ENCODE measurements around the gene SPECC1L. TPM values are rescaled to one million over a fixed set of nuclear protein-coding genes. Genes with fewer than 3 reads are reported as not detected.
"Not testable (repeated sequence)": the region's sequence is repeated elsewhere in the genome, so short reads cannot be mapped to it uniquely, and the experiment has no call there.

The SPECC1L gene
- total RNA-seq, 2 donors from 2014 or later, result 23.1 to 26.0 TPM

- H3K4me1 ChIP-seq; H3K27ac ChIP-seq; H3K9me3 ChIP-seq; H3K27me3 ChIP-seq; H3K36me3 ChIP-seq (replicated peaks in 1 of 2; ENCODE audit: insufficient read depth in 1 of 2, low read depth in 2 of 2); H3K4me3 ChIP-seq; intact Hi-C loops (cut with DNase I): not testable (repeated sequence)
- peak; percentile 72 to 87 (median 78) for DNase-seq
- peak in 5 of 7 experiments; percentile 14 to 73 (median 35) for TF ChIP-seq CTCF (IDR thresholded peaks at IDR 0.05)
- 14 to 30% methylated on average over 4 to 10 of the region's 10 CpGs for WGBS, 2 donors
- ATAC-seq, result peak; percentile 62
Measured at GRCh38 chr22:24259459-24259858, 11.2 kb upstream of the SPECC1L start.

- WGBS, 2 donors, result 72 to 81% methylated on average over 2 to 17 of the region's 18 CpGs
- H3K27me3 ChIP-seq; H3K36me3 ChIP-seq (replicated peaks in 1 of 2; ENCODE audit: insufficient read depth in 1 of 2, low read depth in 2 of 2); intact Hi-C loops (cut with DNase I); DNase-seq; H3K9me3 ChIP-seq; H3K4me1 ChIP-seq; ATAC-seq; H3K27ac ChIP-seq; H3K4me3 ChIP-seq: not testable (repeated sequence)
Measured at GRCh38 chr22:24262185-24262749, 8.4 kb upstream of the SPECC1L start.

- DNase-seq, H3K4me1 ChIP-seq: not testable (repeated sequence)
- WGBS, 2 donors, result 91 to 93% methylated on average over 8 to 19 of the region's 19 CpGs
Measured at GRCh38 chr22:24263479-24263878, 7.2 kb upstream of the SPECC1L start.

GRCh38 chr22:24264329-24264896 lies 6.2 kb upstream of the SPECC1L start:
- intact Hi-C loops (cut with DNase I); ATAC-seq: not testable (repeated sequence)

More at GRCh38 chr22:24263479-24263878, 7.2 kb upstream of the SPECC1L start:
- intact Hi-C loops (cut with DNase I); H3K9me3 ChIP-seq; H3K4me3 ChIP-seq; ATAC-seq; H3K36me3 ChIP-seq (replicated peaks in 1 of 2; ENCODE audit: insufficient read depth in 1 of 2, low read depth in 2 of 2); H3K27ac ChIP-seq; H3K27me3 ChIP-seq: not testable (repeated sequence)

GRCh38 chr22:24265734-24266133 lies 4.9 kb upstream of the SPECC1L start:
- ATAC-seq, result no peak

More at GRCh38 chr22:24264329-24264896, 6.2 kb upstream of the SPECC1L start:
- not testable (repeated sequence) for DNase-seq; H3K4me3 ChIP-seq; H3K27me3 ChIP-seq; H3K9me3 ChIP-seq; H3K27ac ChIP-seq; H3K36me3 ChIP-seq (replicated peaks in 1 of 2; ENCODE audit: insufficient read depth in 1 of 2, low read depth in 2 of 2); H3K4me1 ChIP-seq
- 49 to 94% methylated on average over 2 to 4 of the region's 9 CpGs for WGBS, 2 donors

GRCh38 chr22:24266495-24266894 lies 4.1 kb upstream of the SPECC1L start:
- DNase-seq; H3K9me3 ChIP-seq; H3K27ac ChIP-seq; H3K27me3 ChIP-seq; H3K4me1 ChIP-seq; intact Hi-C loops (cut with DNase I); H3K36me3 ChIP-seq (replicated peaks in 1 of 2; ENCODE audit: insufficient read depth in 1 of 2, low read depth in 2 of 2); ATAC-seq; H3K4me3 ChIP-seq: not testable (repeated sequence)
- WGBS, 2 donors, result 76 to 82% methylated on average over 6 of the region's 6 CpGs

More at GRCh38 chr22:24265734-24266133, 4.9 kb upstream of the SPECC1L start:
- DNase-seq, result no peak
- TF ChIP-seq POLR2A (IDR thresholded peaks at IDR 0.05) (no peak), CTCF (IDR thresholded peaks at IDR 0.05) (no peak)
- no peaks in the 10 kb centered on the region for H3K36me3 ChIP-seq (replicated peaks in 1 of 2; ENCODE audit: insufficient read depth in 1 of 2, low read depth in 2 of 2)
- no peaks in the 10 kb centered on the region for H3K4me1 ChIP-seq
- H3K27ac ChIP-seq, result no peak overlapping the region
- intact Hi-C loops (cut with DNase I), result no loop called here
- H3K9me3 ChIP-seq, result no peaks in the 10 kb centered on the region
- no peak overlapping the region for H3K4me3 ChIP-seq
- no peaks in the 10 kb centered on the region for H3K27me3 ChIP-seq

GRCh38 chr22:24271386-24271854 lies 789 bp downstream of the SPECC1L start:
- Histone ChIP-seq H3K4me3 (peak overlapping the region; percentile 47 to 69), H3K9me3 (no peaks in the 10 kb centered on the region), H3K4me1 (peaks cover 37% of the 10 kb centered on the region), H3K27me3 (no peaks in the 10 kb centered on the region), H3K27ac (peak overlapping the region; percentile 89 to 98 (median 94)), H3K36me3 (replicated peaks in 1 of 2; ENCODE audit: insufficient read depth in 1 of 2, low read depth in 2 of 2) (no peaks in the 10 kb centered on the region)
- WGBS, 2 donors, result 0% methylated on average over 10 to 25 of the region's 25 CpGs
- TF ChIP-seq CTCF (IDR thresholded peaks at IDR 0.05) (no peak), POLR2A (IDR thresholded peaks at IDR 0.05) (no peak)
- peak; percentile 10 for ATAC-seq
- peak in 2 of 4 donors; percentile 30 to 42 for DNase-seq
- intact Hi-C loops (cut with DNase I), result no loop called here

GRCh38 chr22:24273031-24273430 lies 2.4 kb downstream of the SPECC1L start:
- H3K27ac ChIP-seq; H3K36me3 ChIP-seq (replicated peaks in 1 of 2; ENCODE audit: insufficient read depth in 1 of 2, low read depth in 2 of 2); H3K4me3 ChIP-seq; H3K27me3 ChIP-seq; intact Hi-C loops (cut with DNase I); DNase-seq; ATAC-seq; H3K9me3 ChIP-seq: not testable (repeated sequence)
- WGBS, 2 donors, result 82 to 89% methylated on average over 2 of the region's 2 CpGs
- peaks cover 37% of the 10 kb centered on the region for H3K4me1 ChIP-seq

GRCh38 chr22:24273906-24274305 lies 3.3 kb downstream of the SPECC1L start:
- H3K27me3 ChIP-seq; H3K4me3 ChIP-seq; H3K9me3 ChIP-seq; H3K36me3 ChIP-seq (replicated peaks in 1 of 2; ENCODE audit: insufficient read depth in 1 of 2, low read depth in 2 of 2); DNase-seq; intact Hi-C loops (cut with DNase I); ATAC-seq: not testable (repeated sequence)
- whole genome bisulfite sequencing, 2 donors, result 73 to 79% methylated on average over 4 of the region's 4 CpGs
- Histone ChIP-seq H3K4me1 (peaks cover 37% of the 10 kb centered on the region), H3K27ac (peak overlapping the region in 1 of 4 donors; percentile 62)

All from body of pancreas (tissue), 4 donors.